ENCODE data around the gene ACSM6. TPM values are rescaled to one million over a fixed set of nuclear protein-coding genes. Genes with fewer than 3 reads are reported as not detected.

ACSM6 gene, protein sequence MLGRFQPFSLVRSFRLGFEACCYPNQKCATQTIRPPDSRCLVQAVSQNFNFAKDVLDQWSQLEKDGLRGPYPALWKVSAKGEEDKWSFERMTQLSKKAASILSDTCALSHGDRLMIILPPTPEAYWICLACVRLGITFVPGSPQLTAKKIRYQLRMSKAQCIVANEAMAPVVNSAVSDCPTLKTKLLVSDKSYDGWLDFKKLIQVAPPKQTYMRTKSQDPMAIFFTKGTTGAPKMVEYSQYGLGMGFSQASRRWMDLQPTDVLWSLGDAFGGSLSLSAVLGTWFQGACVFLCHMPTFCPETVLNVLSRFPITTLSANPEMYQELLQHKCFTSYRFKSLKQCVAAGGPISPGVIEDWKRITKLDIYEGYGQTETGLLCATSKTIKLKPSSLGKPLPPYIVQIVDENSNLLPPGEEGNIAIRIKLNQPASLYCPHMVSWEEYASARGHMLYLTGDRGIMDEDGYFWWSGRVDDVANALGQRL
- not detected in 2 replicates for total RNA-seq

DNA sequence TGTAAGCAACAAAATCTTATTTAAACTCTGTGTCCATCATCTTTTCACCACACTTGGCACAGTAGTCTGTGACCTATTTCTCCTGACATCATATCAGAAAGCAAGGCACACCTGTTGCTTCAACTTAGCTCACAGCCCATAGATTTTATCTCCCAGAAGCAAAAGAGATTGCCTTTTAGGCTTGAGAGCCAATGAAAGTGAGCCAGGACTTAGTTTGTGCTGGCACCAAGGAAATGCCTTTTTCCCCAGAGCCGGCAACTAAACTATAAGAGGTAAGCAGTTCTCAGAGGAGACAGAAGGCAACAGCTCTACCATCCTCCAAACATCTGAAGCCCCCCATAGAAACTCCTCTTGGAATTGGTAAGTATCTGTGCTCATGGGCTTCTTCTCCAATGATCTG is at the start of gene ACSM6:
Gene ACSM6 (plus strand): TSS at position 295 of the 400 bp plus-strand sequence. CDS start 248 bp downstream, outside the sequence.
- Histone ChIP-seq H3K27me3 (ENCODE audit: control insufficient read depth, insufficient read depth, low read length) (no peaks in the 10 kb centered on the region), H3K36me3 (ENCODE audit: control insufficient read depth, insufficient read depth, low read length) (no peaks in the 10 kb centered on the region), H3K4me3 (ENCODE audit: low read depth, low read length) (no peak within 1 kb of the TSS)
- DNase-seq (ENCODE audit: low read depth) (no peak), FAIRE-seq (no peak)
- TF ChIP-seq, protein P1, sequence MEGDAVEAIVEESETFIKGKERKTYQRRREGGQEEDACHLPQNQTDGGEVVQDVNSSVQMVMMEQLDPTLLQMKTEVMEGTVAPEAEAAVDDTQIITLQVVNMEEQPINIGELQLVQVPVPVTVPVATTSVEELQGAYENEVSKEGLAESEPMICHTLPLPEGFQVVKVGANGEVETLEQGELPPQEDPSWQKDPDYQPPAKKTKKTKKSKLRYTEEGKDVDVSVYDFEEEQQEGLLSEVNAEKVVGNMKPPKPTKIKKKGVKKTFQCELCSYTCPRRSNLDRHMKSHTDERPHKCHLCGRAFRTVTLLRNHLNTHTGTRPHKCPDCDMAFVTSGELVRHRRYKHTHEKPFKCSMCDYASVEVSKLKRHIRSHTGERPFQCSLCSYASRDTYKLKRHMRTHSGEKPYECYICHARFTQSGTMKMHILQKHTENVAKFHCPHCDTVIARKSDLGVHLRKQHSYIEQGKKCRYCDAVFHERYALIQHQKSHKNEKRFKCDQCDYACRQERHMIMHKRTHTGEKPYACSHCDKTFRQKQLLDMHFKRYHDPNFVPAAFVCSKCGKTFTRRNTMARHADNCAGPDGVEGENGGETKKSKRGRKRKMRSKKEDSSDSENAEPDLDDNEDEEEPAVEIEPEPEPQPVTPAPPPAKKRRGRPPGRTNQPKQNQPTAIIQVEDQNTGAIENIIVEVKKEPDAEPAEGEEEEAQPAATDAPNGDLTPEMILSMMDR (IDR thresholded peaks at IDR 0.05; ENCODE audit: insufficient read depth, low read length, severe bottlenecking) = no peak

DNA sequence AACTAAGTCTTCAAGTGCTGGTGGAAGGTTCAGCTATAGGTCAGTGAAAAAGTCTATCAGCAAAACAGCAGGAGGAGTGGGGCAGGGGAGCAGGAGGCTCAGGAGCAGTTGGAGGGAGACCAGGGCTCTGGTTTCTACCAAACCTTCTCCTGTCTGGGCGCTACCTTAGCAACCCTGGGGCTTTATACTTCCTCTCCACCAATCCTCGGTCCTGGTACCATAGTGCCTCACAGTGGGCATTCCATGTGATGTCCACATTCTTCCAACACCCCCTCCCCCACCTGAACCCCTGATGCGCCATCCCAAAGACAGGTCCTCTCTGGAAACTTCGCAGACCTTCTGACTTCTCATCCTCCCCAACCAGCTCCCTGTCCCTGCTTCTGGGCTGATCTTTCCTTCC is 25.3 kb upstream of the ACSM6 start:
- TF ChIP-seq, protein P1 (IDR thresholded peaks at IDR 0.05; ENCODE audit: insufficient read depth, low read length, severe bottlenecking) = no peak
- FAIRE-seq (no peak), DNase-seq (ENCODE audit: low read depth) (no peak)
- H3K36me3 ChIP-seq (ENCODE audit: control insufficient read depth, insufficient read depth, low read length) = no peaks in the 10 kb centered on the region
- H3K27me3 ChIP-seq (ENCODE audit: control insufficient read depth, insufficient read depth, low read length) = no peaks in the 10 kb centered on the region
- H3K4me3 ChIP-seq (ENCODE audit: low read depth, low read length) = no peak overlapping the region

DNA sequence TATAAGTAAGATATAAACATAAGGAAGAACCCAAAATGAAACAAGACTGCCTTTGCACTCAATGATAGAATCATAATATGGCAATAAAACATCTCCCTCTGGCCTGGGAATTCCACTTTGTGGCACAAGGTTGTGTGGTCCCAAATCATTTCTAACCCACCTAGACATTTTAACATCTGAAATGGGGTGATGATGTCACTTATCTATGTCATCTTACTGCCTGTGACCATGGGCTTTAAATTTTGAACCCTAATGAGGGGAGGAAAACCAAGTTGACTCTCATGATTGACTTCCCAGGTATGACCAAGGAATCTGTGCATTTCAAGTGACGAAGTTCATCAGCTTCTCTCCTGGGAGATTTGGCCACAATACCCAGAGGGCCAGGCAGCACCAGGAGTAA is 24.5 kb upstream of the ACSM6 start:
- TF ChIP-seq, protein P1 (IDR thresholded peaks at IDR 0.05; ENCODE audit: insufficient read depth, low read length, severe bottlenecking) = no peak
- Histone ChIP-seq H3K36me3 (ENCODE audit: control insufficient read depth, insufficient read depth, low read length) (no peaks in the 10 kb centered on the region), H3K27me3 (ENCODE audit: control insufficient read depth, insufficient read depth, low read length) (no peaks in the 10 kb centered on the region), H3K4me3 (ENCODE audit: low read depth, low read length) (no peak overlapping the region)
- FAIRE-seq (no peak), DNase-seq (ENCODE audit: low read depth) (no peak)

DNA sequence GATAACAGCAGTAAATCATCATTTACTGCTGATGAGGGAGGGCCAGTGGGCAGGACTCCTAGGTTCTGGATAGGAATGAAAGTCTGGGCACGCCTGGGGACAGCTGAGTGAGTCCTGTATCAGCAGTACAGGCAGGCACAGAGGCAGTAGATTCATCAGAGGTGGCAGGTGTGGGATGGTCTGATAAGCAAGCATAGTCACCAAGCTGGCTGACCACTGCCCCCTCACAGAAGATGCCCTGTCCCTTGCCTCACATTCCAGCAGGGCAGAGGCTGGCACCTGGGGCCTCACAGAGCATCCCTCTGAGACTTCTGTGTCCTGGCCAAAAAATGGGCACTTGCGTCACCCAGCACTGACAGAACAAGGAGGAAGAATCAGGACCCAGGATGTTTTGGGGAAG is 23.2 kb upstream of the ACSM6 start:
- TF ChIP-seq, protein P1 (IDR thresholded peaks at IDR 0.05; ENCODE audit: insufficient read depth, low read length, severe bottlenecking) = no peak
- FAIRE-seq (no peak), DNase-seq (ENCODE audit: low read depth) (no peak)
- no peaks in the 10 kb centered on the region for H3K27me3 ChIP-seq (ENCODE audit: control insufficient read depth, insufficient read depth, low read length)
- no peaks in the 10 kb centered on the region for H3K36me3 ChIP-seq (ENCODE audit: control insufficient read depth, insufficient read depth, low read length)
- H3K4me3 ChIP-seq (ENCODE audit: low read depth, low read length) = no peak overlapping the region

DNA sequence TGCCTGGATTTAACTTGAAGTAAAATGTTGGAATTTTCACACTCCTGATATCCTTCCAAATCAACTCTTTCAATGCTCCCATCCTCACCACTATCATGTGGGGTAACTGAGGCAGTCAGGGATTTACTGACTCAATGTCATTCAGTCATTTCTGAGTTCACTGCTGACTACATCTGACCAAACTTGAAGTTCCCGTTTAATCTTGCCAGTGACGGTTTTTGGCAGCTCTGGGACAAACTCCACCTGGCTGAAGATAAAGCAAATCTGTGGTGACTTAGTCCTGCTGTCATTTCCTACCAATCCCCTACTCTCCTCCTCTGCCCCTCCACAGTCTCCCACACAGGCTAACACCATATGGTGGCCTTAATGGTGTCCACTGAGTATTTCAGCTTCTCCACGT is 22.7 kb upstream of the ACSM6 start:
- H3K36me3 ChIP-seq (ENCODE audit: control insufficient read depth, insufficient read depth, low read length) = no peaks in the 10 kb centered on the region
- DNase-seq (ENCODE audit: low read depth) = peak; percentile 22
- no peak for FAIRE-seq
- TF ChIP-seq, protein P1 (IDR thresholded peaks at IDR 0.05; ENCODE audit: insufficient read depth, low read length, severe bottlenecking) = no peak
- H3K4me3 ChIP-seq (ENCODE audit: low read depth, low read length) = no peak overlapping the region
- H3K27me3 ChIP-seq (ENCODE audit: control insufficient read depth, insufficient read depth, low read length) = no peaks in the 10 kb centered on the region
